Endothelial cell of hepatic sinusoid (primary cell): Measurements from ENCODE around the gene ATF4.

Experiments
- in situ Hi-C: cut with HindIII; loops from 2 replicates; pipeline ENCODE4 v1.10.0; 2017; ENCODE audit warnings: low sequenced_read_pairs

The ATF4 gene

DNA sequence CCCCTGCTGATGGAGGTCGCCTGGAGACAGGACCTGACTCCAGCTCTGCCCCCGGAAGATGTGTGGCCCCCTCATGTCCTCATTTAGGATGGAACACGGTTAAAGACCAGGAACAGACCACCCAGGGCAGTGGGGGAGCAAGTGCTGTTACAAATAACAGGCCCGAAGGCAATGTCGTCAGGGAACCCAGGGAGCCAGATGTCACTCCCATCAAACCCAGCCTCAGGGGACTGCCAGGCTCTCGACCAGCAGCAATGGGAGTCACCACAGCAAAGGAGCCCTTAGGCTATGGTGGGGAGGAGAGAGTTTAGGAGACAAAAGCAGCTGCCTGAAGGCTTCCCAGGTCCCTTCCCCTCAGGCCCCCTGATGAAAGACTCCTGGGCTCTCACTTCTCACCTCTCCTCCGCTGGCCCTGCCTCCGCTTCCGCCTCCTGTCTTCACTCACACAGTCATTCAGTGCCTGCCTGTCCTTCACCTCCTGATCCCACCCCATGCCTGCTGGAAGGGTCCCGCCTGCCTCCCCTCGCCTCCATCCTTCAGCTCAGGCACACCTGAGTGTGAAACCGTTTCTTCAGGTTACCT is 7.8 kb downstream of the ATF4 start:
- in situ Hi-C loops, result no loop called here

DNA sequence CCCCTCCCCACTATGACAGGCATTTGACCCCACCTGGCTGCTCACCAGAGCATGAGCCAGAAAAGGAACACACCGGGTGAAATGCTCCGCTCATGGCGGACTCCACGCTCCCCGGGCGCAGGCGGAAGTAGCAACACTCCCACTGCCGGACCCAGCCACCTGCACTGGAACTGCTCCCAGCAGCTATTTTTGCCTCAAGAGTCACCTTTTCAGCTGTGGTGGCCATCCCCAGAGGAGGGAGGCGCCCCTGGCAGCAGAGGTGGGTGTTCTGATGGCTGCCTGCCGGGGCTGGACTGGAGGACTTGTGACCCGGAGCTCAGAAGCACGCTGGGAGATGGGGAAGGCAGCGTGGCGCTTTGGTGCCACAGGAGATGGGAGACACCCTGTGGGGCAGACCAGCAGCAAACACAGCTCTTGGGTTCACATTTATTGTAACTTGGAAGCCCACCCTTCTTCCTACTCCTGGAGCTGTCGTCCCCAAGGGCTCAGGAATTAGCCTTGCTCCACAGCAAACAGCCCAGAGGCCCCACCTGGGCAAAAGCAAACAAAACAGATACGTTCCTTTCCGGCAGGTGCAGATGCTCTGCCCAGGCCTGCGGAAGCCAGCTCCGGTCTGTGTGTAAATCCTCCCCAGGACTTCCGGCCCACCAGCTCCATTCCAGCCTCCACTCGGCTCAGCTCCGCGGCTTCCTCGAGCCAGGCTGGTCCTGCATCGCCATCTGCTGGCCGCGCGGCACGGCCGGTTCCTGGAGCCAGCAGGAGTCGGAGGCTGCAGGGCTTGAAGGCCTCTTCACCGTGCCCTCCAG is 8.5 kb downstream of the ATF4 start:
- in situ Hi-C loops, result no loop called here

DNA sequence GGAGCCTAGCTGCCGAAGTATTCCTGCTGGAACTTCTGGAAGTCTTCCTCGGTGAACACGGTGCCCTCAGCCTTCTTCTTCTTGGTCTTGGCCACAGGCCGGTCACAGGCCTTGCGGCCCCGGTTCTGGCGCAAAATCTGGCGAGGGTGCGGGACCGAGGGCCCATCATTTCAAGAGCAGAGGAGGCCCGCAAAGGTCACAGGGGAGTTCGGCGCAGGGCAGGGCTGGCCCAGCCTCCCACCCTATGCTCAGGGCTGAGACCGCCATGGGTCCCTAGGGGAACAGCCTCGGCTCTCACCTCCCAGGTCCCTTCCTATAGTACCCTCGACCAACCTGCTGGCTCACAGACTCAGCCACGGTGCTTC is 9.1 kb downstream of the ATF4 start:
- in situ Hi-C loops, result no loop called here

GRCh38 chr22:39530116-39530515 is 9.8 kb downstream of the ATF4 start:
- in situ Hi-C loops, result loop anchor here (10.0 kb wide), 1 partner anchor 475 kb away; no protein-coding TSS in a partner anchor

DNA sequence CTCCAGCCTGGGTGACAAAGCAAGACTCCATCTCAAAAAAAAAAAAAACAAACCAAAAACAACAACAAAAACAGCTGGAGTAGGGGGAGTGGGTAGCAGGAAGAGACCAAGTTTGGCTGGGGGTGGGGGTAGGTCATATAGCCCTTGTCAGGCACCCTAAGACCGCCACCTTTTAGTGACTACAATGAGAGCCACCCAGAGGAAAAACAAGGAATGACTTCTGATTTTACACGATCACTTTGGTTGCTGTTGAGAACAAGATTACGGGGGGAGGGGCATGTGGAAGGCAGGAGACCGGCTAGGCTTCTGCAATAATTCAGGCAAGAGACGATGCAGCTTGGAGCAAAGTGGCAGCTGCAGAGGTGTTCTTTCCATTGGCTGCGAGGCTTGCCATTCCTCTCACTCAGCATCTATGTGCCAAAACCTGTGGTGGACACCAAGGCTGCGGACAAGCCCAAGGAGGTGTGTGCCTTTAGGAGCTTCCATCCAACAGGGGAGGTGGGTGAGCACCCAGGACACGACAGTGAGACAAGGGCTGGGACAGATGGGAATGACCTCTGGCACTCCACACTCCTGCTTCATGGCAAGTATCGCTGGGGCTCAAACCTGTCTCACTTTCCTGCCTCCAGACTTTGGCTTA is 10.4 kb downstream of the ATF4 start:
- in situ Hi-C loops, result loop anchor here (10.0 kb wide), 1 partner anchor 474 kb away; no protein-coding TSS in a partner anchor

DNA sequence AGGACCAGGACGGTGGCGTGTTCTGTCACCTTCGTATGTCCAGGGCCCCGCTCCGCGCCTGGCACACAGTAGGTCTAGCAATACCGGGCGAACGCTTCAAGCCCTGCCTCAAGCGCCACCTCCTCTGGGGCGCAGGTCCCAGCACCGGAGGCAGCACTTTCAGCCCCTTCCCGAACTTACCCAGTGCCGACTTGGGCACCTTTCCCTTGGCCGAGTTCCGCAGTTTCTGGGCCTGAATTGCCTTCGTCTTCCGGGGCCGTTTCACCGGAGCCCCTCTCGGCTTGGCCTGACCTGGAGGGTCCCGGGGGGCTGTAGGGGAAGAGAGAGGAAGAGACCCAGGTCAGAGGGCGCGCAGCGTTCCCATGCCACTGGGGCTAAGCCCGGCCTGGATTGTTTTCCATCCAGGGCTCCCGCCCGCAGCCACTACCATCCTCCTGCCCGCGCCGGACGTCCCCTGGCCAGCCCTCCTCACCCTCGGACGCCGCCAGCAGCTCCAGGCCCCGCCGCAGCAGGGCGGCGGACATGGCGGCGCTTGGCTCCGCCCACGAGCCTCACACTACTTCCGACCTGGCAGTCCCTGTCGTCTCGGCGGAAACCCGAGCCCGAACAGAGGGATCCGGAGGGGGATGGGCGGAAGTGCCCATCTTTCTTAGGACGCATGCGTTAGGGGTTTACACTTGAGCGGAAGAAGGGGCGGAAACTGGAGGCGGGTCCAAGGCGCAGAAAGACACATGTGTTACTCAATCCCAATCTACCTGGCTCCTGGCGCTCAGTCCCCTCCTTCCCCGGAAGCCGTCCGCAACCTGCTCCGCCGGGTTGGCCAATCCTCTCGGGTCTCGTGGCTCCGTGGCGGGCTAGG is 12.1 kb downstream of the ATF4 start, which contains the start of gene RPS19BP1:
Gene RPS19BP1, minus strand, starts transcription at position 534 of the 859 bp plus-strand sequence. Its CDS starts 10 bp downstream, at position 524.
- in situ Hi-C loops, result loop anchor here (10.0 kb wide), 1 partner anchor 472 kb away; no protein-coding TSS in a partner anchor

GRCh38 chr22:39534092-39534506 is 13.7 kb downstream of the ATF4 start:
- in situ Hi-C loops, result loop anchor here (10.0 kb wide), 1 partner anchor 471 kb away; no protein-coding TSS in a partner anchor

DNA sequence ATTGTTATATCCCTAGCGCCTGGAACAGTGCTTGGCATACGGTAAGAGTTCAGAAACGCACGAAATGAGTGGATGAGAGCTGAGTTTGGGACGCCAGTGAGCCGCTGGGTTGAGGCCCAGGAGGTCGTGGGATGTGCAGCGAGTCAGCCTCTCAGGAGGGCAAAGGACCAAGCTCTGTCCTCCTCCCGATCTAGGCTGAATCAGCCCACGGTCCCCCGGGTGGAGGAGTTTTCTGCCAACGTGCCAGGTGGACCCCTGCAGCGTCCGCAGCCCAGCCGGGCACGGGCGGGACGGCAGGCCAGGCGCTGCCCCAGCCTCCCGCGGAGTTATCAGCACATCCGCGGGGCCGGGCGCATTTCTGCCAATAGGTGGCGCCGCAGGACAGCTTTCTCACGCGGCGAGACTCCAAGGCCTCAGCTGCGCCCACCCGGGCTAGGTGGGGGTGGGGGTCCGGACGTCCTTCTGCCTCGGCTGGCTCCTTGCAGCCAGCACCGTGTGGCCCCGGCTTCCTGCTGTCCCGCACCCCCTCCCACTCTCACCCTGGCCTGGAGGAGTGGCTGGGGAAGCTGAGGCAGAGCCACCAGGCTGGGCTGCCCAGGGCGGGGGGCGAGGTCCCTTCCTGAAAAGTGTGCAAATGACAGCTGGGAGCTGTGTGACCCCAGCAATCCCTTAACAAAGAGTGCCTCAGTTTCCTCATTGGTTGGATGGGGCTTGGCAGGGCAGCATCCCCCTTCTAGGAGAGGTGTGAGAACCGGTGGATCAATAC is 14.4 kb downstream of the ATF4 start:
- in situ Hi-C loops, result loop anchor here (10.0 kb wide), 1 partner anchor 470 kb away; no protein-coding TSS in a partner anchor

DNA sequence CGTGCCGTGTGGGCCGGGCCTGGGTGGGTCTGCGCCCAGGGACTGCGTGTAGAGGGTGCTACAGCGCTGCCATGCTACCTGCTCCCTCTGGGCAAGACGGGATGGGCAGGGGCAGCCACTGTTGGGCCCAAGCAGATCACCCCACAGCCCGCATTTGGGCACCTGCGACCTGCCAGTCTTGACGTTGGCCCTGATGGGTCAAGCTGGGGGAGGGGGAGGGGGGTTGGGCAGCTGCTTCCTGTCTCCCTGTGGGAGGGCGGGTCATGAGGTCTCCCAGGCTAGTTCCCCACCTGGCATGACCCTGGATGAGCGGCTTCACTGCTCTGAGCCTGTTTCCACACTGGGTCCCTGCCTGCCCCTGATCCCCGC is 15.0 kb downstream of the ATF4 start:
- in situ Hi-C loops, result loop anchor here (10.0 kb wide), 1 partner anchor 469 kb away; no protein-coding TSS in a partner anchor

DNA sequence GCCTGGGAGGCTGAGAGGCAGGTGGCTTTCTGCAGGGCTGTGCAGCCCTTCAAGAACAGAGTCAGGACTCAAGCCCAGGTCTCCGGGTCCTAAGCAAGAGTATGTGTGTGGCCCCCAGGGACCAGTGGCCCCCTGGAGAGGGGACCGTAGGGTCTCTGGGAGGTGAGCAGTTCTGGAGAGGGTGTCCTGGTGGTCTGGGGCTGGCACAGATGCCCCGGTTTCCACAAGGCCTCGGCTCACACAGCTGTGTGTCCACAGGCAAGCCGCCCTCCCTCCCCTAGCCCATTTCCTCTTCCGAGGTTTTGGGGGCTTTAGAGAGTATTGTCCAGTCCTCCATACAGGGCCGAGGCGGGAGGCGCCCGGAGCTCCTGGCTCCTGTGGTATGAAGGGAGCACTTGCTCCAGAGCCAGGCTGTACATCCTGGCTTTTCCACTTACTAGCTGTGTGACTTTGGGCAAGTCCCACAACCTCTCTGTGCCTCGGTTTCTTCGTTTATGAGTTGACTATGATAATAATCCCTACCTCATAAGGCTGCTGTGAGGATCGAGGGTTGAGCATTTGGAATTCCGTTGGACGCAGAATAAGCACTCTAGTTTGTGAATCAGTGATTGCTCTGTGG is 15.6 kb downstream of the ATF4 start:
- in situ Hi-C loops, result loop anchor here (10.0 kb wide), 1 partner anchor 469 kb away; no protein-coding TSS in a partner anchor

DNA sequence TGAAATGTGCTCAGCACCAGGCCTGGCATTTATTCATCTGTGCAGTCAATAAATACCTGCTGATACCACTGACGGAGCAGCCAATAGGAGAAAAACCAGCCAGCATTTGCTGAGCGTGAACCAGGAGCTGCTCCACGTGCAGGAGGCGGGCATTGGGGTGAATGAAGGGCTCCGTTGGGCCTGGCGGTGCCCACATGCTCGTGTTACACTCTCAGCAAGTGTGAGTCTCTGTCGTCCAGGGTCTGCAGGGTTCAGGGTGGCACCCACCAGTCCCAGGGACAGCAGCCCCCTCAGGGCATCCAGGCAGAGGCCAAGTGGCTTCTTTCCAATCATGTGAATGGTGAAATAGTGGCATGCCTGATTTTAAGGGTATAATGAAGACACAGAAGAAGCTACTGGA is 16.3 kb downstream of the ATF4 start:
- in situ Hi-C loops, result loop anchor here (10.0 kb wide), 1 partner anchor 468 kb away; no protein-coding TSS in a partner anchor

DNA sequence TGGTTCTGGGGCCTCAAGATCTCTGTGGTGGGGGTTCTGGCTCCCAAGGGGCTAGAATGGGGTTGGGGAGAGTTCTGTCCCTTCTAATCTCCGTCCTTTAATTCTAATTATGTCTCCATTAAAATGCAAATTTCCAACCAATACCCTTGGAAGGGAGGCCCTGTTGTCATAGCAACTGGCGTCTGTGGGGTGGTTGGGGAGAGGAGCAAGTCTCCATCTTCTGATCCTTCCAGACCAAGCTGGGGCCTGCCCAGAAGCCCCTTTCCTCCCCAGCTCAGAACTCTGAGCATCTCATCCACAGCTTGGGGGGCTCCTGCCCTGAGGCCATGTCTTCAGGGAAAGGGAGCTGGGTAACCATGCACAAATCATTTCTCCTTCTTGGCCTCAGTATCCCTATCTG is 17.6 kb downstream of the ATF4 start:
- in situ Hi-C loops, result loop anchor here (10.0 kb wide), 1 partner anchor 467 kb away; no protein-coding TSS in a partner anchor

DNA sequence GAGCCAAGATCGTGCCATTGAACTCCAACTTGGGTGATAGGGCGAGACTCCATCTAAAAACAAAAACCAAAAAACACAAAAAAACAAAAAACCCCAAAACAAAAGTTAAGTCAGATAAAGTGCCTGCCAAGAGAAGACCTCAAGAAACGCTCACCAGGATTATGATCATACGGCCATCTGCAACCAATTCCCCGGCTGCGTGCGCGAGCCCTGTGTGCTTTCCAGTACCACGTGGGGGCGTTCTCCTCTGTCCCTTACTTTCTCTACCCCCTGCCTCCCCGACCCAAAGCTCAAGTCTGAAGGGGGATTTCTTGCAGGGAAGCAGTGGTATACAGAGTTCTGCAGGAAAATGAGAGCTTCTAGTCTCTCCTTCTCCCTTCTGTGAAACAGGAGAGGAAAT is 22.7 kb downstream of the ATF4 start:
- in situ Hi-C loops, result no loop called here

- in situ Hi-C loops, result no loop called here
These were observed 25.3 kb downstream of the ATF4 start for GRCh38 chr22:39545386-39546365.

DNA sequence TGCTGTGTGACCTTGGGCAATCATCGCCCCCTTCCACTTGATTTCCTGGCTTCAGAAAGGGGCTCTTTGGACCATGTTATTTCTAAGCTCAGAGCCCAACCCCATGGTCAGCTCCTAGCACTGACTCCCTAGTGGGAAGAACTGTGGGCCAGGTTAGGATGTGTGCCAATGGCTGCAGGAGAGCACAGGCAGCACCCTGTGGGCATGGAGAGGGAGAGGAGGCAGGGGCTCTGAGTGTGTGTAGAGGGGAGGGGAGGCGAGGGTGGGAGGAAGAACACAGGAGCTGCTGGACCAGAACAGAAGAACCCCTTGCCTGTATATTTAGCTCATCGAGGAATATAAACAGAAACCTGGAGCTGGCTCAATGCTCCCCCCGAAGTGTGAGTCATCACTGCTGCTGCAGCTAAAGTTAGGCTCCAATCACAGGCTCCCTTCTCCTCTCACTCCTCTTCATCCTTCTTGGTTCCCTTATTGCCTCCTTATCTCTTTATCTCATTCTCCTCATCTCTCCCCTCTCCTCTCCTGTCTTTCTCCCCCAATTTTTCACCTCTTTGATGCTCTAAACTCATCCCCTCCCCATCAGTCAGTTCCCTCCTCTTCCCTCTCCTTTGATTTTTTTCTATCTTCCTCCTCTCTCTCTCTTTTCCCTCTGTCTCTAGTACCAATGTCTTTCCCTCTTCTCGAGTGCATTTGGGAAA is 26.7 kb downstream of the ATF4 start:
- in situ Hi-C loops, result no loop called here

DNA sequence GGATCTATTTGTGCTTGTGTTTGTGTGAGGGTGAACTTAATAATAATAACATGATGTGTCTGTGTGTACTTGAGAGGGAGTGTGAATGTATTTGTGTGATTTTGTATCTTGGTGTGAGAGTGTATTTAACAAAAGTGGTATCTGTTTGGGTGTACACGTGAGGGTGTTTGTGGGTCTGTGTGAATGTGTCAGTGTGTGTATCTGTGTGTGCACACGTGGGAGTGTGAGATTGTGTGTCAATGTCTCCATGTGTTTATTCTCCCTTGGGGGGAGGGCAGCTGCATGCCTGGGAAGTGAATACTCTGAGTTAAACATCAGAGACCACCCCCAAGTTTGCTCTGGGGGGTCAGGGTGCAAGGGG is 27.2 kb downstream of the ATF4 start:
- in situ Hi-C loops, result no loop called here

- in situ Hi-C loops, result loop anchor here (5.0 kb wide), 1 partner anchor 71 kb away; no protein-coding TSS in a partner anchor
These were observed 33.1 kb downstream of the ATF4 start for GRCh38 chr22:39553429-39553828.
